C1 segment of cervical spinal cord (tissue), 14 donors: ENCODE results near the gene PSMB2.
A peak's percentile ranks its signal among the peaks of the same experiment; 100 is the strongest.

Source experiments
- DNase-seq, 14 donors: peaks; one replicate each; lab custom pipeline; 2025; lab: John Stamatoyannopoulos, UW

The PSMB2 gene

GRCh38 chr1:35557118-35557610, 84.2 kb downstream of the PSMB2 start, which contains the start of gene KIAA0319L:
Gene KIAA0319L (minus strand): TSS chr1:35557403. CDS start chr1:35554491, 2,912 bp downstream.
- peak; percentile 94 to 100 (median 98) for DNase-seq

GRCh38 chr1:35556484-35557117, 84.7 kb downstream of the PSMB2 start:
- no peak for DNase-seq

- no peak for DNase-seq
Measured at GRCh38 chr1:35555601-35556477, 85.5 kb downstream of the PSMB2 start.

GRCh38 chr1:35555212-35555584, 86.1 kb downstream of the PSMB2 start:
- DNase-seq = no peak

- peak in 1 of 14 donors; percentile 42 for DNase-seq
Measured at GRCh38 chr1:35554266-35555211, 86.8 kb downstream of the PSMB2 start.

- no peak for DNase-seq
Measured at GRCh38 chr1:35553851-35554250, 87.5 kb downstream of the PSMB2 start.
